Panc1 (cell line): ENCODE data around the gene LMO4. TPM values are rescaled to one million over a fixed set of nuclear protein-coding genes. Genes with fewer than 3 reads are reported as not detected.

Experiments used
- ATAC-seq: fragments of 200-7000 bp; cut with Tn5 transposase; 2 replicates; pipeline ENCODE4 v1.9.1; 2020; ENCODE audit warnings: mild to moderate bottlenecking, moderate library complexity
- BruUV-seq: library from RNA; stranded (reverse); fragments of 400-500 nt; replicated peaks from 2 replicates; lab custom pipeline; 2021; lab: Mats Ljungman, UMichigan
- CTCF ChIA-PET: fragments of 300-600 bp; sonication (Branson Sonifier 250); formaldehyde crosslinking; loops from one replicate; lab custom pipeline; 2022; ENCODE audit warnings: antibody characterized with exemption; lab: Charles Lee
- POLR2A ChIA-PET: fragments of 300-600 bp; sonication (Branson Sonifier 250); formaldehyde crosslinking; loops from one replicate; lab custom pipeline; 2022; ENCODE audit warnings: antibody characterized with exemption; lab: Charles Lee
- DNase-seq: peaks from one replicate; pipeline ENCODE4 v3.0.0-alpha.2; 2010; ENCODE audit warnings: low read depth, low spot score
- H3K27ac ChIP-seq: 2 replicates; pipeline ENCODE4 v1.5.1; 2011; ENCODE audit warnings: mild to moderate bottlenecking, low read length, inconsistent platforms
- H3K27me3 ChIP-seq: fragments of 200-500 bp; sonication (Bioruptor generic); 2 replicates; pipeline ENCODE4 v1.6.0; 2014; ENCODE audit warnings: low read length, inconsistent platforms; ENCODE audit not compliant: control insufficient read depth, insufficient read depth
- H3K36me3 ChIP-seq: fragments of 200-500 bp; sonication (Bioruptor generic); 2 replicates; pipeline ENCODE4 v1.5.1; 2014; ENCODE audit warnings: inconsistent platforms, mild to moderate bottlenecking, low read length, moderate library complexity; ENCODE audit not compliant: control insufficient read depth, insufficient read depth
- H3K4me1 ChIP-seq: 2 replicates; pipeline ENCODE4 v1.5.1; 2011; ENCODE audit warnings: inconsistent platforms, mild to moderate bottlenecking, low read length, moderate library complexity; ENCODE audit not compliant: control insufficient read depth, insufficient read depth
- H3K4me3 ChIP-seq, 2 experiments: 2 replicates each; pipeline ENCODE4 v1.5.1; 2011 to 2012; ENCODE audit warnings: low read depth in 2 of 2, low read length in 2 of 2, mild to moderate bottlenecking in 2 of 2, inconsistent platforms in 1 of 2, moderate library complexity in 1 of 2
- H3K9me3 ChIP-seq: fragments of 200-500 bp; sonication (Bioruptor generic); 2 replicates; pipeline ENCODE4 v1.5.1; 2014; ENCODE audit warnings: low read depth, mild to moderate bottlenecking, inconsistent platforms, low read length, moderate library complexity; ENCODE audit not compliant: control insufficient read depth, insufficient read depth
- CTCF ChIP-seq: fragments of 450-650 bp; IDR thresholded peaks from 2 replicates; pipeline ENCODE4 v1.5.1; 2017; ENCODE audit warnings: mild to moderate bottlenecking
- POLR2AphosphoS5 ChIP-seq: IDR thresholded peaks from 2 replicates; pipeline ENCODE4 v1.6.1; 2012; ENCODE audit warnings: mild to moderate bottlenecking, low read depth, low read length, moderate library complexity
- REST ChIP-seq, 2 experiments: IDR thresholded peaks; 2 replicates each; pipeline ENCODE4 v1.6.1; 2011 to 2012; ENCODE audit warnings: low read depth in 2 of 2, control low read depth in 1 of 2, low read length in 1 of 2, mild to moderate bottlenecking in 1 of 2, moderate library complexity in 1 of 2; ENCODE audit not compliant: insufficient read depth in 1 of 2
- SIN3A ChIP-seq: IDR thresholded peaks from 2 replicates; pipeline ENCODE4 v1.6.1; 2012; ENCODE audit warnings: low read depth, mild to moderate bottlenecking, low read length, moderate library complexity, borderline replicate concordance; ENCODE audit not compliant: insufficient read depth
- TCF7L2 ChIP-seq: IDR thresholded peaks from 2 replicates; pipeline ENCODE4 v1.6.1; 2011; ENCODE audit warnings: mild to moderate bottlenecking, low read depth, low read length, inconsistent platforms
- in situ Hi-C: cut with HindIII; loops from 2 replicates; pipeline ENCODE4 v1.10.0; 2016; ENCODE audit warnings: low sequenced_read_pairs, low pct_unique_long_range_greater_than_20kb
- intact Hi-C: fragments of 100-400 bp; cut with micrococcal nuclease; formaldehyde crosslinking; loops from one replicate; pipeline ENCODE4 v1.10.0; 2022; ENCODE audit not compliant: unreplicated experiment
- total RNA-seq: library from RNA; stranded (reverse); gene quantifications from one replicate; pipeline ENCODE4 v1.2.1, GENCODE V29; 2021; ENCODE audit not compliant: unreplicated experiment

Gene LMO4
- total RNA-seq, 1 experiment from 2014 or later: 38.3 TPM

- Histone ChIP-seq H3K27ac (no peak overlapping the region), H3K36me3 (no peaks in the 10 kb centered on the region), H3K4me3 (no peak overlapping the region), H3K27me3 (no peaks in the 10 kb centered on the region), H3K9me3 (no peaks in the 10 kb centered on the region), H3K4me1 (no peaks in the 10 kb centered on the region)
- ChIA-PET CTCF (no interaction called here), POLR2A (no interaction called here)
- in situ Hi-C loops: no loop called here
- TF ChIP-seq SIN3A: no peak
- no peak for TF ChIP-seq POLR2AphosphoS5
- TF ChIP-seq REST (IDR thresholded peaks at IDR 0.05; ENCODE audit: insufficient read depth in 1 of 2, low read depth in 2 of 2, low read length in 1 of 2): no peak
- no peak for TF ChIP-seq TCF7L2
- TF ChIP-seq CTCF: no peak
- DNase-seq (no peak), ATAC-seq (no peak)
- BruUV-seq: no TSS peak
- intact Hi-C loops: no loop called here
Observed at GRCh38 chr1:87358219-87358618, 29.5 kb downstream of the LMO4 start.

GRCh38 chr1:87359586-87359985 is 30.9 kb downstream of the LMO4 start:
- H3K4me3 ChIP-seq: no peak overlapping the region
- ChIA-PET CTCF (no interaction called here), POLR2A (no interaction called here)
- H3K4me1 ChIP-seq: no peaks in the 10 kb centered on the region
- no TSS peak for BruUV-seq
- H3K27me3 ChIP-seq: no peaks in the 10 kb centered on the region
- no peaks in the 10 kb centered on the region for H3K36me3 ChIP-seq
- no peak for ATAC-seq
- H3K27ac ChIP-seq: no peak overlapping the region
- no peaks in the 10 kb centered on the region for H3K9me3 ChIP-seq
- TF ChIP-seq TCF7L2 (no peak), REST (IDR thresholded peaks at IDR 0.05; ENCODE audit: insufficient read depth in 1 of 2, low read depth in 2 of 2, low read length in 1 of 2) (no peak), SIN3A (no peak), POLR2AphosphoS5 (no peak)
- no peak for DNase-seq
- in situ Hi-C loops: no loop called here
- intact Hi-C loops: no loop called here
